GM23338 (cell line): ENCODE results near the gene TRAM2. TPM values are rescaled to one million over a fixed set of nuclear protein-coding genes. Genes with fewer than 3 reads are reported as not detected.

Experiments used
- ATAC-seq: fragments of 200-7000 bp; cut with Tn5 transposase; 3 replicates; pipeline ENCODE4 v1.9.1; 2020
- DNase-seq: peaks from one replicate; pipeline ENCODE4 v3.0.0-alpha.2; 2015; ENCODE audit warnings: low spot score
- H2AFZ ChIP-seq: fragments of 200-600 bp; sonication (generic); 2 replicates; pipeline ENCODE4 v1.8.0; 2016; ENCODE audit warnings: antibody characterized with exemption, mild to moderate bottlenecking, moderate library complexity
- H3F3A ChIP-seq: fragments of 200-600 bp; sonication (generic); replicated peaks from 2 replicates; pipeline ENCODE4 v1.8.0; 2017; ENCODE audit warnings: antibody characterized with exemption, mixed run types, low read depth
- H3K27ac ChIP-seq: fragments of 200-600 bp; sonication (generic); 2 replicates; pipeline ENCODE4 v1.6.1; 2016; ENCODE audit warnings: low read depth
- H3K27me3 ChIP-seq: fragments of 200-600 bp; sonication (generic); 2 replicates; pipeline ENCODE4 v1.8.0; 2016; ENCODE audit warnings: mild to moderate bottlenecking, mixed run types, moderate library complexity; ENCODE audit not compliant: insufficient read depth
- H3K36me3 ChIP-seq: fragments of 200-600 bp; sonication (generic); 2 replicates; pipeline ENCODE4 v1.8.0; 2016; ENCODE audit warnings: mild to moderate bottlenecking; ENCODE audit not compliant: insufficient read depth
- H3K4me1 ChIP-seq: fragments of 200-600 bp; sonication (generic); 2 replicates; pipeline ENCODE4 v1.8.0; 2016; ENCODE audit warnings: mild to moderate bottlenecking, moderate library complexity; ENCODE audit not compliant: insufficient read depth
- H3K4me2 ChIP-seq: fragments of 200-600 bp; sonication (generic); 2 replicates; pipeline ENCODE4 v1.7.1; 2017; ENCODE audit warnings: mixed run types
- H3K4me3 ChIP-seq: fragments of 200-600 bp; sonication (generic); 2 replicates; pipeline ENCODE4 v1.6.1; 2016; ENCODE audit warnings: mixed run types
- H3K79me2 ChIP-seq: fragments of 200-600 bp; sonication (generic); replicated peaks from 2 replicates; pipeline ENCODE4 v1.8.0; 2017; ENCODE audit warnings: mild to moderate bottlenecking; ENCODE audit not compliant: insufficient read depth
- H3K9me2 ChIP-seq: fragments of 200-600 bp; sonication (generic); 2 replicates; pipeline ENCODE4 v1.8.0; 2017; ENCODE audit not compliant: insufficient read depth
- H4K20me1 ChIP-seq: fragments of 200-600 bp; sonication (generic); replicated peaks from 2 replicates; pipeline ENCODE4 v1.8.0; 2017; ENCODE audit warnings: mild to moderate bottlenecking; ENCODE audit not compliant: insufficient read depth
- H3K27ac Mint-ChIP-seq: 2 replicates; pipeline ENCODE4 v1.8.0; 2020; ENCODE audit warnings: inconsistent platforms, mild to moderate bottlenecking, moderate library complexity, mixed read lengths
- H3K27me3 Mint-ChIP-seq: 3 replicates; pipeline ENCODE4 v1.8.0; 2022; ENCODE audit warnings: low read depth, mild to moderate bottlenecking, moderate library complexity, mixed read lengths, inconsistent platforms; ENCODE audit not compliant: insufficient read depth, poor library complexity
- H3K36me3 Mint-ChIP-seq: 3 replicates; pipeline ENCODE4 v1.8.0; 2021; ENCODE audit warnings: low read depth, mild to moderate bottlenecking, inconsistent platforms, moderate library complexity, mixed read lengths
- H3K4me1 Mint-ChIP-seq: 3 replicates; pipeline ENCODE4 v1.8.0; 2020; ENCODE audit warnings: mild to moderate bottlenecking, inconsistent platforms, mixed read lengths
- H3K4me3 Mint-ChIP-seq: 3 replicates; pipeline ENCODE4 v1.8.0; 2021; ENCODE audit warnings: moderate library complexity, mild to moderate bottlenecking, inconsistent platforms, mixed read lengths
- H3K9me3 Mint-ChIP-seq: 3 replicates; pipeline ENCODE4 v1.8.0; 2020; ENCODE audit warnings: moderate library complexity, mild to moderate bottlenecking, inconsistent platforms, mixed read lengths
- CREB1 ChIP-seq: fragments of 250-450 bp; sonication (Bioruptor Pico); IDR thresholded peaks from 2 replicates; pipeline ENCODE4 v1.5.0; 2020; ENCODE audit warnings: low read depth, mild to moderate bottlenecking, moderate library complexity
- CTCF ChIP-seq, 2 experiments: fragments of 200-600 bp in 1 of 2; sonication (generic) in 1 of 2; conservative IDR thresholded peaks; 2 replicates each; pipeline versions ENCODE4 v1.5.1 to v1.6.1; 2016 to 2017; ENCODE audit warnings: antibody characterized with exemption in 2 of 2, low read depth in 2 of 2, mild to moderate bottlenecking in 2 of 2, moderate library complexity in 1 of 2
- EZH2 ChIP-seq: fragments of 200-600 bp; sonication (generic); IDR thresholded peaks from one replicate; pipeline ENCODE4 v1.8.0; 2017; ENCODE audit warnings: antibody characterized with exemption, mild to moderate bottlenecking, low read depth; ENCODE audit not compliant: unreplicated experiment
- EZH2phosphoT487 ChIP-seq: fragments of 200-600 bp; sonication (generic); IDR thresholded peaks from one replicate; pipeline ENCODE4 v1.8.1; 2018; ENCODE audit warnings: antibody characterized with exemption; ENCODE audit not compliant: unreplicated experiment
- JUNB ChIP-seq: IDR thresholded peaks from one replicate; pipeline ENCODE4 v1.6.1; 2016; ENCODE audit warnings: antibody characterized with exemption; ENCODE audit not compliant: unreplicated experiment
- NANOG ChIP-seq: IDR thresholded peaks from 2 replicates; pipeline ENCODE4 v1.6.1; 2016; ENCODE audit warnings: antibody characterized with exemption, borderline replicate concordance
- POLR2AphosphoS5 ChIP-seq: IDR thresholded peaks from 2 replicates; pipeline ENCODE4 v1.6.1; 2016; ENCODE audit warnings: antibody characterized with exemption, low read depth
- REST ChIP-seq: IDR thresholded peaks from one replicate; pipeline ENCODE4 v1.6.1; 2018; ENCODE audit warnings: antibody characterized with exemption; ENCODE audit not compliant: unreplicated experiment
- STAT1 ChIP-seq: IDR thresholded peaks from one replicate; pipeline ENCODE4 v1.6.1; 2016; ENCODE audit warnings: antibody characterized with exemption; ENCODE audit not compliant: unreplicated experiment
- ZNF114 ChIP-seq: fragments of 250-450 bp; sonication (Bioruptor Pico); IDR thresholded peaks from 2 replicates; pipeline ENCODE4 v1.5.0; 2020; ENCODE audit warnings: mild to moderate bottlenecking, moderate library complexity
- ZNF331 ChIP-seq: fragments of 250-450 bp; sonication (Bioruptor Pico); IDR thresholded peaks from 2 replicates; pipeline ENCODE4 v1.5.0; 2020; ENCODE audit warnings: low read depth, mild to moderate bottlenecking, moderate library complexity
- polyA plus RNA-seq: library from polyadenylated mRNA; unstranded; fragments of >200 nt; fragmentation: Nextera tagmentation; extraction: Ambion mirVana; gene quantifications from 2 replicates; pipeline ENCODE4 v1.2.1, GENCODE V29; 2016
- total RNA-seq: library from RNA; depleted of rRNA; stranded (reverse); fragments of >200 nt; shearing (Covaris generic); gene quantifications from 2 replicates; pipeline ENCODE4 v1.2.3, GENCODE V29; 2014
- TF ChIP-seq, protein P1 (sequence below): IDR thresholded peaks from 2 replicates; pipeline ENCODE4 v1.6.1; 2016; ENCODE audit warnings: antibody characterized with exemption
- TF ChIP-seq, protein P2 (sequence below): fragments of 250-450 bp; sonication (Bioruptor Pico); IDR thresholded peaks from 2 replicates; pipeline ENCODE4 v1.5.0; 2020; ENCODE audit warnings: mild to moderate bottlenecking, moderate library complexity

Gene TRAM2
- total and polyA plus RNA-seq, 2 experiments from 2014 or later: 4.0 to 14.0 TPM

DNA sequence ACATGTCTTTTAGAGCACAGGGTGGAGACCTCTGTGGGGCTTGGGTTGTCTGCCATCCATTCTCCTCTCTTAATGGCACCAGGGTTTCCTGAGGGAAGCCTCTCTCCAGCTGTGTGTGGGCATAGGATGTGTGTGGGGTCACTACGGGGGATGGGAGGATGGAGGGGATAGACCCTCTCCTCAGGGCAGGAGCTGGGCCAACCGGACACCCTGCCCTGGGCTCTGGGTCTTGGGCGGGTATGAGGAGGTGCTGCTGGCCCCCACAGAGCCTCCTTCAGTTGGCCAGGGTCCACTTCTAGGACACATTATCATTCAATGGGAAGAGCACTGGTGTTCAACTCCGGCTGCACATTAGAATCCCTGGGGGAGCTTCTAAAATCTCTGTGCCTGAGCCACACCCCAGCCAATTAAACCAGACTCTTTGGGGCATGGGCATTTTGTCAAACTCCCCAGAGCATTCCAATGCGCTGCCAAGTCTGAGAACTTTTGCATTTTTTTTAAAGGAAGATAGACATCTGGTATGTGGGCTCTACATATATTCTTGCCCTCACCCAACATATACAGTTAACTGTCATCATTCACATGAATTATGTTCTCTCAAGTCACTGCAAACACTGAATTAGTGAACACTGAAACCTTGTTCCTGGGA is 38.5 kb downstream of the TRAM2 start:
- Histone ChIP-seq H3K79me2 (peaks cover 15% of the 10 kb centered on the region), H3K9me2 (peaks cover 2% of the 10 kb centered on the region; the same call in 1 of the 2 replicates), H3K27ac (no peak overlapping the region), H4K20me1 (0 out of 2 replicates have a peak, but pooled peaks cover 3% of the 10 kb centered on the region), H3K36me3 (no peaks in the 10 kb centered on the region), H3K4me1 (peaks cover 26% of the 10 kb centered on the region), H3F3A (no peaks in the 10 kb centered on the region), H3K4me3 (no peak overlapping the region), H3K27me3 (no peaks in the 10 kb centered on the region), H2AFZ (no peak overlapping the region), H3K4me2 (no peak overlapping the region)
- TF ChIP-seq, protein P1, sequence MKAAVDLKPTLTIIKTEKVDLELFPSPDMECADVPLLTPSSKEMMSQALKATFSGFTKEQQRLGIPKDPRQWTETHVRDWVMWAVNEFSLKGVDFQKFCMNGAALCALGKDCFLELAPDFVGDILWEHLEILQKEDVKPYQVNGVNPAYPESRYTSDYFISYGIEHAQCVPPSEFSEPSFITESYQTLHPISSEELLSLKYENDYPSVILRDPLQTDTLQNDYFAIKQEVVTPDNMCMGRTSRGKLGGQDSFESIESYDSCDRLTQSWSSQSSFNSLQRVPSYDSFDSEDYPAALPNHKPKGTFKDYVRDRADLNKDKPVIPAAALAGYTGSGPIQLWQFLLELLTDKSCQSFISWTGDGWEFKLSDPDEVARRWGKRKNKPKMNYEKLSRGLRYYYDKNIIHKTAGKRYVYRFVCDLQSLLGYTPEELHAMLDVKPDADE: no peak
- TF ChIP-seq REST: no peak
- no peak for TF ChIP-seq JUNB
- TF ChIP-seq CTCF (conservative IDR thresholded peaks at IDR 0.05; ENCODE audit: low read depth in 2 of 2): no peak
- no peak for TF ChIP-seq STAT1
- TF ChIP-seq CREB1 (CRISPR knock-in tag): no peak
- no peak for TF ChIP-seq ZNF331 (CRISPR knock-in tag)
- TF ChIP-seq ZNF114 (CRISPR knock-in tag): no peak
- TF ChIP-seq EZH2phosphoT487: no peak
- TF ChIP-seq, protein P2, sequence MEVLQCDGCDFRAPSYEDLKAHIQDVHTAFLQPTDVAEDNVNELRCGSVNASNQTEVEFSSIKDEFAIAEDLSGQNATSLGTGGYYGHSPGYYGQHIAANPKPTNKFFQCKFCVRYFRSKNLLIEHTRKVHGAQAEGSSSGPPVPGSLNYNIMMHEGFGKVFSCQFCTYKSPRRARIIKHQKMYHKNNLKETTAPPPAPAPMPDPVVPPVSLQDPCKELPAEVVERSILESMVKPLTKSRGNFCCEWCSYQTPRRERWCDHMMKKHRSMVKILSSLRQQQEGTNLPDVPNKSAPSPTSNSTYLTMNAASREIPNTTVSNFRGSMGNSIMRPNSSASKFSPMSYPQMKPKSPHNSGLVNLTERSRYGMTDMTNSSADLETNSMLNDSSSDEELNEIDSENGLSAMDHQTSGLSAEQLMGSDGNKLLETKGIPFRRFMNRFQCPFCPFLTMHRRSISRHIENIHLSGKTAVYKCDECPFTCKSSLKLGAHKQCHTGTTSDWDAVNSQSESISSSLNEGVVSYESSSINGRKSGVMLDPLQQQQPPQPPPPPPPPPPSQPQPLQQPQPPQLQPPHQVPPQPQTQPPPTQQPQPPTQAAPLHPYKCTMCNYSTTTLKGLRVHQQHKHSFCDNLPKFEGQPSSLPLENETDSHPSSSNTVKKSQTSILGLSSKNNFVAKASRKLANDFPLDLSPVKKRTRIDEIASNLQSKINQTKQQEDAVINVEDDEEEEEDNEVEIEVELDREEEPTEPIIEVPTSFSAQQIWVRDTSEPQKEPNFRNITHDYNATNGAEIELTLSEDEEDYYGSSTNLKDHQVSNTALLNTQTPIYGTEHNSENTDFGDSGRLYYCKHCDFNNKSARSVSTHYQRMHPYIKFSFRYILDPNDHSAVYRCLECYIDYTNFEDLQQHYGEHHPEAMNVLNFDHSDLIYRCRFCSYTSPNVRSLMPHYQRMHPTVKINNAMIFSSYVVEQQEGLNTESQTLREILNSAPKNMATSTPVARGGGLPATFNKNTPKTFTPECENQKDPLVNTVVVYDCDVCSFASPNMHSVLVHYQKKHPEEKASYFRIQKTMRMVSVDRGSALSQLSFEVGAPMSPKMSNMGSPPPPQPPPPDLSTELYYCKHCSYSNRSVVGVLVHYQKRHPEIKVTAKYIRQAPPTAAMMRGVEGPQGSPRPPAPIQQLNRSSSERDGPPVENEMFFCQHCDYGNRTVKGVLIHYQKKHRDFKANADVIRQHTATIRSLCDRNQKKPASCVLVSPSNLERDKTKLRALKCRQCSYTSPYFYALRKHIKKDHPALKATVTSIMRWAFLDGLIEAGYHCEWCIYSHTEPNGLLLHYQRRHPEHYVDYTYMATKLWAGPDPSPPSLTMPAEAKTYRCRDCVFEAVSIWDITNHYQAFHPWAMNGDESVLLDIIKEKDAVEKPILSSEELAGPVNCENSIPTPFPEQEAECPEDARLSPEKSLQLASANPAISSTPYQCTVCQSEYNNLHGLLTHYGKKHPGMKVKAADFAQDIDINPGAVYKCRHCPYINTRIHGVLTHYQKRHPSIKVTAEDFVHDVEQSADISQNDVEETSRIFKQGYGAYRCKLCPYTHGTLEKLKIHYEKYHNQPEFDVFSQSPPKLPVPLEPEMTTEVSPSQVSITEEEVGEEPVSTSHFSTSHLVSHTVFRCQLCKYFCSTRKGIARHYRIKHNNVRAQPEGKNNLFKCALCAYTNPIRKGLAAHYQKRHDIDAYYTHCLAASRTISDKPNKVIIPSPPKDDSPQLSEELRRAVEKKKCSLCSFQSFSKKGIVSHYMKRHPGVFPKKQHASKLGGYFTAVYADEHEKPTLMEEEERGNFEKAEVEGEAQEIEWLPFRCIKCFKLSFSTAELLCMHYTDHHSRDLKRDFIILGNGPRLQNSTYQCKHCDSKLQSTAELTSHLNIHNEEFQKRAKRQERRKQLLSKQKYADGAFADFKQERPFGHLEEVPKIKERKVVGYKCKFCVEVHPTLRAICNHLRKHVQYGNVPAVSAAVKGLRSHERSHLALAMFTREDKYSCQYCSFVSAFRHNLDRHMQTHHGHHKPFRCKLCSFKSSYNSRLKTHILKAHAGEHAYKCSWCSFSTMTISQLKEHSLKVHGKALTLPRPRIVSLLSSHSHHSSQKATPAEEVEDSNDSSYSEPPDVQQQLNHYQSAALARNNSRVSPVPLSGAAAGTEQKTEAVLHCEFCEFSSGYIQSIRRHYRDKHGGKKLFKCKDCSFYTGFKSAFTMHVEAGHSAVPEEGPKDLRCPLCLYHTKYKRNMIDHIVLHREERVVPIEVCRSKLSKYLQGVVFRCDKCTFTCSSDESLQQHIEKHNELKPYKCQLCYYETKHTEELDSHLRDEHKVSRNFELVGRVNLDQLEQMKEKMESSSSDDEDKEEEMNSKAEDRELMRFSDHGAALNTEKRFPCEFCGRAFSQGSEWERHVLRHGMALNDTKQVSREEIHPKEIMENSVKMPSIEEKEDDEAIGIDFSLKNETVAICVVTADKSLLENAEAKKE (CRISPR knock-in tag): no peak
- TF ChIP-seq NANOG: no peak
- TF ChIP-seq EZH2: no peak
- TF ChIP-seq POLR2AphosphoS5: no peak
- no peaks in the 10 kb centered on the region for H3K9me3 Mint-ChIP-seq
- H3K4me3 Mint-ChIP-seq: no peak overlapping the region
- ATAC-seq: no peak
- H3K4me1 Mint-ChIP-seq: peaks cover 36% of the 10 kb centered on the region
- no peak for DNase-seq
- no peak overlapping the region for H3K27ac Mint-ChIP-seq
- H3K36me3 Mint-ChIP-seq: 0 out of 3 replicates have a peak, but pooled peaks cover 4% of the 10 kb centered on the region
- no peaks in the 10 kb centered on the region for H3K27me3 Mint-ChIP-seq
